H1 (cell line): Measurements from ENCODE around the gene CCDC107. TPM values are rescaled to one million over a fixed set of nuclear protein-coding genes. Genes with fewer than 3 reads are reported as not detected.

ENCODE experiments used
- CTCF ChIA-PET: fragments of 300-600 bp; sonication (Branson Sonifier 250); formaldehyde crosslinking; loops from one replicate; lab custom pipeline; 2021; ENCODE audit not compliant: partially characterized antibody; lab: Charles Lee
- POLR2A ChIA-PET: fragments of 300-600 bp; sonication (Branson Sonifier 250); formaldehyde crosslinking; loops from one replicate; lab custom pipeline; 2021; ENCODE audit warnings: inconsistent platforms; ENCODE audit not compliant: partially characterized antibody; lab: Charles Lee
- DNase-seq, 2 experiments: peaks; one replicate each; pipeline versions ENCODE4 v3.0.0 to v3.0.0-alpha.2; 2010 to 2022; ENCODE audit warnings: low spot score in 2 of 2, low read depth in 1 of 2, mixed read lengths in 1 of 2
- FAIRE-seq: peaks from 2 replicates; lab custom pipeline; 2011; peaks lifted over from hg19 to GRCh38; lab: Jason Lieb, UNC
- H2AFZ ChIP-seq: 2 replicates; pipeline ENCODE4 v1.8.1; 2012; ENCODE audit warnings: low read length, inconsistent platforms
- H2AK5ac ChIP-seq: 2 replicates; pipeline ENCODE4 v1.6.1; 2013; ENCODE audit warnings: low read depth, low read length
- H2BK120ac ChIP-seq: replicated peaks from 2 replicates; pipeline ENCODE3; 2013; ENCODE audit warnings: low read depth, low read length, inconsistent platforms
- H2BK12ac ChIP-seq: 2 replicates; pipeline ENCODE4 v1.6.1; 2013; ENCODE audit warnings: low read depth, low read length
- H2BK15ac ChIP-seq: 2 replicates; pipeline ENCODE4 v1.6.1; 2013; ENCODE audit warnings: low read length
- H2BK20ac ChIP-seq: 2 replicates; pipeline ENCODE4 v1.6.1; 2013; ENCODE audit warnings: low read length
- H2BK5ac ChIP-seq: 2 replicates; pipeline ENCODE4 v1.6.1; 2013; ENCODE audit warnings: low read depth, low read length
- H3K14ac ChIP-seq: 2 replicates; pipeline ENCODE4 v1.6.1; 2013; ENCODE audit warnings: inconsistent platforms; ENCODE audit not compliant: insufficient read length
- H3K18ac ChIP-seq: 2 replicates; pipeline ENCODE4 v1.6.1; 2013; ENCODE audit warnings: low read length; ENCODE audit errors: extremely low read depth
- H3K23ac ChIP-seq: 2 replicates; pipeline ENCODE4 v1.6.1; 2013; ENCODE audit warnings: inconsistent platforms; ENCODE audit not compliant: insufficient read length
- H3K23me2 ChIP-seq: 2 replicates; pipeline ENCODE4 v1.6.1; 2013; ENCODE audit warnings: low read depth, low read length
- H3K27ac ChIP-seq: 2 replicates; pipeline ENCODE4 v1.6.1; 2011; ENCODE audit warnings: low read depth, low read length, inconsistent platforms
- H3K27me3 ChIP-seq, 4 experiments: replicated peaks in 1 of 4; 1 replicate in 1 of 4; 2 replicates in 3 of 4; pipeline versions ENCODE4 v1.6.1 to v1.8.1; 2011 to 2013; ENCODE audit warnings: low read length in 3 of 4, mild to moderate bottlenecking in 3 of 4, inconsistent platforms in 2 of 4, mixed read lengths in 2 of 4, moderate library complexity in 1 of 4; ENCODE audit not compliant: control insufficient read depth in 3 of 4, insufficient read depth in 3 of 4; ENCODE audit errors: extremely low read depth in 1 of 4
- H3K36me3 ChIP-seq, 4 experiments: 2 replicates each; pipeline versions ENCODE4 v1.6.1 to v1.8.1; 2011 to 2013; ENCODE audit warnings: mild to moderate bottlenecking in 4 of 4, low read length in 3 of 4, moderate library complexity in 2 of 4, control low read depth in 1 of 4, inconsistent platforms in 1 of 4; ENCODE audit not compliant: insufficient read depth in 4 of 4, control insufficient read depth in 2 of 4
- H3K4ac ChIP-seq: replicated peaks from 2 replicates; pipeline ENCODE3; 2013; ENCODE audit warnings: low read length, low read depth, mixed read lengths, inconsistent platforms; ENCODE audit not compliant: insufficient read length
- H3K4me1 ChIP-seq, 4 experiments: replicated peaks in 1 of 4; 1 replicate in 1 of 4; 2 replicates in 3 of 4; pipeline versions ENCODE4 v1.6.1 to v1.8.1; 2011 to 2013; ENCODE audit warnings: low read length in 3 of 4, inconsistent platforms in 2 of 4, mixed read lengths in 1 of 4; ENCODE audit not compliant: insufficient read depth in 4 of 4, control insufficient read depth in 3 of 4
- H3K4me2 ChIP-seq, 2 experiments: 2 replicates each; pipeline versions ENCODE4 v1.6.1 to v1.8.1; 2011 to 2013; ENCODE audit warnings: low read depth in 2 of 2, low read length in 2 of 2, control low read depth in 1 of 2, inconsistent platforms in 1 of 2, mild to moderate bottlenecking in 1 of 2; ENCODE audit not compliant: insufficient read depth in 1 of 2
- H3K4me3 ChIP-seq, 4 experiments: fragments of 200-600, 300-600 bp in 1 of 4; sonication (generic), shearing (Covaris generic), sonication (Bioruptor Twin) in 1 of 4; 2 replicates each; pipeline versions ENCODE4 v1.5.1 to v1.8.1; 2011 to 2016; ENCODE audit warnings: low read length in 4 of 4, low read depth in 3 of 4, control low read depth in 2 of 4, inconsistent platforms in 2 of 4, mild to moderate bottlenecking in 2 of 4, mixed read lengths in 1 of 4, moderate library complexity in 1 of 4; ENCODE audit not compliant: insufficient read depth in 2 of 4; ENCODE audit errors: extremely low read depth in 1 of 4
- H3K56ac ChIP-seq: replicated peaks from 2 replicates; pipeline ENCODE3; 2013; ENCODE audit warnings: low read depth, mild to moderate bottlenecking, mixed read lengths, low read length, inconsistent platforms; ENCODE audit not compliant: insufficient read length
- H3K79me1 ChIP-seq: 2 replicates; pipeline ENCODE4 v1.6.1; 2013; ENCODE audit warnings: low read depth, low read length, control low read depth
- H3K79me2 ChIP-seq, 2 experiments: 2 replicates each; pipeline versions ENCODE4 v1.6.1 to v1.8.1; 2012 to 2013; ENCODE audit warnings: low read length in 2 of 2, mild to moderate bottlenecking in 2 of 2, inconsistent platforms in 1 of 2; ENCODE audit not compliant: insufficient read depth in 2 of 2, control insufficient read depth in 1 of 2
- H3K9ac ChIP-seq, 4 experiments: replicated peaks in 1 of 4; 1 replicate in 1 of 4; 2 replicates in 3 of 4; pipeline versions ENCODE4 v1.6.1 to v1.8.1; 2011 to 2013; ENCODE audit warnings: low read depth in 3 of 4, low read length in 3 of 4, control low read depth in 2 of 4, mild to moderate bottlenecking in 2 of 4, moderate library complexity in 2 of 4, inconsistent platforms in 1 of 4; ENCODE audit errors: extremely low read depth in 1 of 4
- H3K9me3 ChIP-seq, 2 experiments: 2 replicates each; pipeline versions ENCODE4 v1.6.1 to v1.8.1; 2012 to 2013; ENCODE audit warnings: mild to moderate bottlenecking in 2 of 2, moderate library complexity in 2 of 2, control low read depth in 1 of 2, inconsistent platforms in 1 of 2, low read depth in 1 of 2, low read length in 1 of 2, mixed read lengths in 1 of 2; ENCODE audit not compliant: insufficient read depth in 2 of 2
- H4K20me1 ChIP-seq, 2 experiments: replicated peaks in 1 of 2; 2 replicates each; pipeline versions ENCODE3 to v1.8.1; 2011 to 2013; ENCODE audit warnings: inconsistent platforms in 2 of 2, low read length in 2 of 2, mild to moderate bottlenecking in 1 of 2; ENCODE audit not compliant: insufficient read depth in 2 of 2, control insufficient read depth in 1 of 2
- H4K5ac ChIP-seq: 2 replicates; pipeline ENCODE4 v1.6.1; 2013; ENCODE audit warnings: low read length, low read depth, mixed read lengths, inconsistent platforms; ENCODE audit not compliant: insufficient read length
- H4K8ac ChIP-seq: 2 replicates; pipeline ENCODE4 v1.8.0; 2013; ENCODE audit warnings: mild to moderate bottlenecking, moderate library complexity, low read length, inconsistent platforms; ENCODE audit not compliant: insufficient read depth; ENCODE audit errors: extremely low read depth
- H4K91ac ChIP-seq: replicated peaks from 2 replicates; pipeline ENCODE3; 2013; ENCODE audit warnings: low read length, mixed read lengths, inconsistent platforms; ENCODE audit not compliant: insufficient read length
- CBX8 ChIP-seq: fragments of 300-800, 300-1000 bp; sonication (generic); IDR thresholded peaks from 2 replicates; pipeline ENCODE4 v1.7.1; 2016; ENCODE audit warnings: low read depth, low read length, borderline replicate concordance
- WGBS, 2 experiments: shearing (Covaris generic) in 1 of 2; methylation state at CpG; one replicate each; pipeline versions ENCODE4 v1.1.6 to v1.1.7; 2013 to 2015; ENCODE audit warnings: low lambda C conversion rate in 2 of 2, mixed read lengths in 2 of 2, inconsistent platforms in 1 of 2, low coverage in 1 of 2, missing lambda C conversion rate in 1 of 2; ENCODE audit not compliant: insufficient replicate concordance in 2 of 2, insufficient coverage in 1 of 2, insufficient read length in 1 of 2; ENCODE audit errors: extremely low coverage in 1 of 2, missing lambda C conversion rate in 1 of 2; 5-methylcytosine and 5-hydroxymethylcytosine counted together
- polyA plus RNA-seq, 7 experiments: library from polyadenylated mRNA; depleted of rRNA in 3 of 7; stranded (reverse) in 5 of 7; unstranded in 2 of 7; fragments of >200 nt in 5 of 7; fragments of 200-250 nt in 2 of 7; gene quantifications; 1 replicate in 5 of 7; 2 replicates in 1 of 7; 4 replicates in 1 of 7; pipeline versions ENCODE4 v1.2.1 to v1.2.3, GENCODE V29; 2011 to 2013; ENCODE audit warnings: missing spikeins in 2 of 7, mixed read lengths in 2 of 7
- total RNA-seq: library from RNA; stranded (reverse); fragmentation: NEBNext Ultra II Directional; extraction: Animal tissue kit (Norgen Biotek cat#: 25700); gene quantifications from 2 replicates; pipeline ENCODE4 v1.2.1, GENCODE V29; 2021

Gene CCDC107
- total and polyA plus RNA-seq, 2 of the 8 experiments (the other 6 are each of a cell fraction or from before 2014, with no cell fraction given): 8.2 to 9.0 TPM

DNA sequence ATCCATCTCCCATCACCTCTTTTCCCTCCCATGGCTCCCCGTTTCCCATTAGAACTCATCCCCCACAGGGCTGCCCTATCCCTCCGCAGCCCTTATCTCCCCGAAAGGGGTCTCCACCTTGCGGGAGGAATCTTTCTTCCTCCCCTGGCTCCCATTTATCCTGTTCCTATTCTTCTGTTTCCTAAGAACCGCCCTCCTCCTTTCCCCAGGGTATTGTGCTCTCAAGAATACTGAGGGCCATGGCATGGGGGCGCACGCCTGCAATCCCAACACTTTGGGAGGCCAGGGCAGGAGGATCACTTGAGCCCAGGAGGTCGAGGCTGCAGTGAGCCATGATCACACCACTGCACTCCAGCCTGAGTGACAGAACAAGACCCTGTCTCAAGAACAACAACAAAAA is 40.5 kb upstream of the CCDC107 start:
- FAIRE-seq (no peak), DNase-seq (no peak)
- Histone ChIP-seq H2BK5ac (no peak overlapping the region), H3K4me2 (peak overlapping the region; percentile 74 to 77), H3K4me3 (peak overlapping the region; percentile 44 to 69 (median 50); a peak in 7 of 8 replicates), H4K91ac (no peak overlapping the region), H4K20me1 (no peaks in the 10 kb centered on the region), H3K79me2 (no peaks in the 10 kb centered on the region), H2BK12ac (no peak overlapping the region), H3K4ac (no peak overlapping the region), H3K14ac (no peak overlapping the region), H3K4me1 (peaks cover 0 to 9% (median 5%) of the 10 kb centered on the region in 4 experiments; a peak in 4 of 7 replicates), H3K23me2 (peaks cover 9% of the 10 kb centered on the region), H3K27me3 (peaks cover 0 to 18% (median 14%) of the 10 kb centered on the region in 4 experiments; a peak in 4 of 7 replicates), H3K56ac (no peak overlapping the region), H2AFZ (peak overlapping the region; percentile 99), H2AK5ac (no peak overlapping the region), H3K9me3 (no peaks in the 10 kb centered on the region), H3K18ac (0 out of 2 replicates have a peak overlapping the region, but pooled peaks have one; percentile 61), H4K8ac (peak overlapping the region; percentile 94; the same call in 1 of the 2 replicates), H2BK120ac (no peak overlapping the region), H4K5ac (no peak overlapping the region), H3K9ac (no peak overlapping the region), H3K36me3 (no peaks in the 10 kb centered on the region), H3K27ac (no peak overlapping the region), H3K79me1 (no peaks in the 10 kb centered on the region), H2BK15ac (no peak overlapping the region), H3K23ac (no peak overlapping the region), H2BK20ac (no peak overlapping the region)
- CTCF ChIA-PET: interaction anchor here (0.6 to 5.2 kb wide), 10 partner anchors 11 to 166 kb away, joined by 3 to 31 read pairs (median 6); partner anchors contain the start of genes SIT1 and TESK1
- POLR2A ChIA-PET: interaction anchor here (0.7 to 2.0 kb wide), 5 partner anchors 29 to 111 kb away, joined by 3 to 7 read pairs (median 4); partner anchors contain the start of genes CCDC107 and RMRP
- 87% methylated on average over 8 of the region's 8 CpGs; no CpG with 5 or more reads in 1 of the 2 experiments for WGBS, 2 experiments
- no peak for TF ChIP-seq CBX8
